Thoracic aorta (tissue), 2 donors: Measurements from ENCODE around the gene CFAP57. TPM values are rescaled to one million over a fixed set of nuclear protein-coding genes. Genes with fewer than 3 reads are reported as not detected.

Experiments
- ATAC-seq: fragments of 150-250 bp; one replicate; pipeline ENCODE4 v1.8.0; 2017; ENCODE audit warnings: low read depth; ENCODE audit not compliant: insufficient number of reproducible peaks, low FRiP score
- DNase-seq: peaks from one replicate; pipeline ENCODE4 v3.0.0-alpha.2; 2020; ENCODE audit warnings: low spot score
- H3K27ac ChIP-seq, 2 donors: fragments of 200-600 bp; sonication (generic); 1 replicate in 1 of 2; 2 replicates in 1 of 2; pipeline ENCODE4 v1.5.1; 2016; ENCODE audit warnings: mild to moderate bottlenecking in 2 of 2, moderate library complexity in 2 of 2
- H3K27me3 ChIP-seq: fragments of 200-600 bp; sonication (generic); replicated peaks from 2 replicates; pipeline ENCODE4 v1.6.0; 2016; ENCODE audit warnings: mild to moderate bottlenecking; ENCODE audit not compliant: insufficient read depth
- H3K36me3 ChIP-seq: fragments of 200-600 bp; sonication (generic); one replicate; pipeline ENCODE4 v1.5.1; 2016
- H3K4me1 ChIP-seq, 2 donors: fragments of 200-600 bp; sonication (generic); 1 replicate in 1 of 2; 2 replicates in 1 of 2; pipeline versions ENCODE4 v1.5.1 to v1.6.0; 2016; ENCODE audit warnings: low read depth in 2 of 2, mild to moderate bottlenecking in 1 of 2; ENCODE audit not compliant: control insufficient read depth in 1 of 2
- H3K4me3 ChIP-seq: fragments of 200-600 bp; sonication (generic); 2 replicates; pipeline ENCODE4 v1.5.1; 2016; ENCODE audit warnings: mild to moderate bottlenecking
- H3K9me3 ChIP-seq: fragments of 200-600 bp; sonication (generic); 2 replicates; pipeline ENCODE4 v1.5.1; 2016
- total RNA-seq, 2 donors: library from RNA; depleted of rRNA; stranded (reverse); fragments of >200 nt; gene quantifications; one replicate each; pipeline versions ENCODE4 v1.1.0 to v1.2.3, GENCODE V29; 2016
- TF ChIP-seq, protein P1 (sequence below): fragments of 200-600 bp; sonication (generic); IDR thresholded peaks from one replicate; pipeline ENCODE4 v1.5.1; 2019; ENCODE audit warnings: antibody characterized with exemption

The CFAP57 gene
- total RNA-seq, 2 donors from 2014 or later, result 0.27 to 0.42 TPM

DNA sequence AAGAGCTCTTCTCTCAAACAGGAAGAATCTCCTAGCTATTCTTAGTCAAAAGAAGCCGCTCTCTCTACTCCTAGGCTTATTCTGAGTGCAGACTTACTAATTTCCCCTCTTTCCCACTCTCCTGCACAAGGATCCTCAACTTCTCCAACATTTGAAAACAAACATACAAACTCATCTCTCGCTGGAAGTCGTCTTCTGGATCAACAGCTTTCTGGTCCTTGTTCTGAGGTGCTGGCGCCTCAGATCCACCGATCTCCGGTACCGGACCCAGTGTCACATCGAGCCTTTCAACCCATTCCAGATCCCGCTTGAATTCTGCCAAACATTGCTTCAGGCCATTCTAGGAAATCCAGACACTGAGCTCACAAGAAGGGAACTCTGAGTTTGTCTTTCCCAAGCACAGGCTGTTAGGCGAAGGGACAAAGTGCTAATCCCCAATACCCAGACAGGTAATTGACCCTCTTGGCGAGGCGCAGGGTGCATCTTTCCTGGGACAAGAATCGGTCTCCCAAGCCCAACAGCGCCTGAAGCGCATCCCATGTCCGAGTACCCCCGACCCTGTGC is 736 bp upstream of the CFAP57 start:
- DNase-seq (no peak), ATAC-seq (no peak)
- TF ChIP-seq, protein P1, sequence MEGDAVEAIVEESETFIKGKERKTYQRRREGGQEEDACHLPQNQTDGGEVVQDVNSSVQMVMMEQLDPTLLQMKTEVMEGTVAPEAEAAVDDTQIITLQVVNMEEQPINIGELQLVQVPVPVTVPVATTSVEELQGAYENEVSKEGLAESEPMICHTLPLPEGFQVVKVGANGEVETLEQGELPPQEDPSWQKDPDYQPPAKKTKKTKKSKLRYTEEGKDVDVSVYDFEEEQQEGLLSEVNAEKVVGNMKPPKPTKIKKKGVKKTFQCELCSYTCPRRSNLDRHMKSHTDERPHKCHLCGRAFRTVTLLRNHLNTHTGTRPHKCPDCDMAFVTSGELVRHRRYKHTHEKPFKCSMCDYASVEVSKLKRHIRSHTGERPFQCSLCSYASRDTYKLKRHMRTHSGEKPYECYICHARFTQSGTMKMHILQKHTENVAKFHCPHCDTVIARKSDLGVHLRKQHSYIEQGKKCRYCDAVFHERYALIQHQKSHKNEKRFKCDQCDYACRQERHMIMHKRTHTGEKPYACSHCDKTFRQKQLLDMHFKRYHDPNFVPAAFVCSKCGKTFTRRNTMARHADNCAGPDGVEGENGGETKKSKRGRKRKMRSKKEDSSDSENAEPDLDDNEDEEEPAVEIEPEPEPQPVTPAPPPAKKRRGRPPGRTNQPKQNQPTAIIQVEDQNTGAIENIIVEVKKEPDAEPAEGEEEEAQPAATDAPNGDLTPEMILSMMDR, result no peak

GRCh38 chr1:43172527-43172972 is 420 bp downstream of the CFAP57 start:
- peak; percentile 15 for DNase-seq
- Histone ChIP-seq H3K9me3 (no peaks in the 10 kb centered on the region), H3K4me1 (peaks cover 5 to 15% of the 10 kb centered on the region in 2 donors), H3K4me3 (peak overlapping the region; percentile 91), H3K36me3 (peaks cover 12% of the 10 kb centered on the region), H3K27ac (no peak overlapping the region), H3K27me3 (no peaks in the 10 kb centered on the region)
- peak; percentile 80 for ATAC-seq
- TF ChIP-seq, protein P1, result no peak

More for the DNA sequence above, 736 bp upstream of the CFAP57 start:
- Histone ChIP-seq H3K27me3 (no peaks in the 10 kb centered on the region), H3K36me3 (peaks cover 20% of the 10 kb centered on the region), H3K27ac (peak overlapping the region in 1 of 2 donors; percentile 19), H3K9me3 (no peaks in the 10 kb centered on the region), H3K4me1 (peaks cover 5 to 15% of the 10 kb centered on the region in 2 donors), H3K4me3 (peak overlapping the region; percentile 91)

- Histone ChIP-seq H3K9me3 (no peaks in the 10 kb centered on the region), H3K4me1 (peaks cover 5 to 15% of the 10 kb centered on the region in 2 donors), H3K27me3 (no peaks in the 10 kb centered on the region), H3K4me3 (no peak overlapping the region), H3K27ac (no peak overlapping the region), H3K36me3 (no peaks in the 10 kb centered on the region)
- TF ChIP-seq, protein P1, result no peak
- DNase-seq (no peak), ATAC-seq (no peak)
Observed at GRCh38 chr1:43174873-43175272, 2.7 kb downstream of the CFAP57 start.

- TF ChIP-seq, protein P1, result no peak
- Histone ChIP-seq H3K4me1 (no peaks in the 10 kb centered on the region), H3K27me3 (no peaks in the 10 kb centered on the region), H3K27ac (no peak overlapping the region), H3K36me3 (no peaks in the 10 kb centered on the region), H3K4me3 (no peak overlapping the region), H3K9me3 (no peaks in the 10 kb centered on the region)
- DNase-seq (no peak), ATAC-seq (no peak)
Observed at GRCh38 chr1:43177691-43178090, 5.6 kb downstream of the CFAP57 start.

DNA sequence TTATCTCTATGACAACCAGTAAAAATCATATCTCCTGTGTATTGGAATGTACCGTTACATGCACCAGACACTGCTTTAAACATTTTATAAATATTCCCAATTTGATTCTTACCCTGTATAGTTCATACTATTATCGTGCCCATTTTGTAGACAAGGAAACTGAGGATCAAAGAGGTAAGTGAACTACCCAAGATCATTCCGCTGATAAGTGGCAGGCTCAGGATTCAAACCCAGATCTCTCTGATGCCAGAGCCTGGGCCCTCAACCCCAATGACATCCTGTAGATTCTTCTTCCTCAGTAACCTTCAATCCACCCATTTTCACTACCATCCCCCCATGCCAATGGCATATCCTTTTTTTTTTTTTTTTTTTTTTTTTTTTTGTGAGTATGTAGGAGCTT is 12.3 kb downstream of the CFAP57 start:
- no peak for ATAC-seq
- TF ChIP-seq, protein P1, result no peak
- DNase-seq, result no peak

More for the DNA sequence above, 12.3 kb downstream of the CFAP57 start:
- no peaks in the 10 kb centered on the region for H3K9me3 ChIP-seq
- no peak overlapping the region for H3K4me3 ChIP-seq
- no peaks in the 10 kb centered on the region for H3K27me3 ChIP-seq
- H3K4me1 ChIP-seq, result no peaks in the 10 kb centered on the region
- H3K36me3 ChIP-seq, result no peaks in the 10 kb centered on the region
- no peak overlapping the region for H3K27ac ChIP-seq
